SU-DHL-6 (cell line): ENCODE measurements around the gene CKMT2.

Experiments used
- EZH2phosphoT487 ChIP-seq: fragments of 200-600 bp; sonication (generic), shearing (Covaris generic); conservative IDR thresholded peaks from 2 replicates; pipeline ENCODE4 v1.6.1; 2018; ENCODE audit warnings: mild to moderate bottlenecking, antibody characterized with exemption, low read length, moderate library complexity, mixed read lengths
- TF ChIP-seq, protein P1 (sequence below): fragments of 200-600 bp; sonication (generic); IDR thresholded peaks from one replicate; pipeline ENCODE4 v1.5.1; 2017; ENCODE audit warnings: antibody characterized with exemption, mild to moderate bottlenecking, low read length, moderate library complexity; ENCODE audit not compliant: insufficient read depth, poor library complexity, severe bottlenecking

DNA sequence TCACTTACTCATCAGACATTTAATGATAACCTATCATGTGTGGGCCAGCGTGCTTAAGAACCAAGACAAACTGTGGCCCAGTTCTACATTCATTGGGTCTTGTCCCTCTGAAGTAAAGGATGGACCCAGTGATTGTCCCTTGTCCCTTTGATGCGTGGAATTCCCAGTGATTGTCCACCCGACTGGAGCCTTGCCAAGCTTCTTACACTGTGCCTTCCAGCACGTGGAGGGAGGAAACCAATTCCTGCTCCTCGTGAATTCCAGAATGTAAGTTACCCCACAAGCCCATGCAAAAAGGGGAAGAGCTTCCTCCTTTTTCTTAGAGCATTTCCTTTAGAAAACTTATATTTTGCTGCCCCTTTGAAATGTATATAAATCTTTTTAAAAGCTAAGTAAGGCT is 7.9 kb downstream of the CKMT2 start:
- TF ChIP-seq, protein P1, sequence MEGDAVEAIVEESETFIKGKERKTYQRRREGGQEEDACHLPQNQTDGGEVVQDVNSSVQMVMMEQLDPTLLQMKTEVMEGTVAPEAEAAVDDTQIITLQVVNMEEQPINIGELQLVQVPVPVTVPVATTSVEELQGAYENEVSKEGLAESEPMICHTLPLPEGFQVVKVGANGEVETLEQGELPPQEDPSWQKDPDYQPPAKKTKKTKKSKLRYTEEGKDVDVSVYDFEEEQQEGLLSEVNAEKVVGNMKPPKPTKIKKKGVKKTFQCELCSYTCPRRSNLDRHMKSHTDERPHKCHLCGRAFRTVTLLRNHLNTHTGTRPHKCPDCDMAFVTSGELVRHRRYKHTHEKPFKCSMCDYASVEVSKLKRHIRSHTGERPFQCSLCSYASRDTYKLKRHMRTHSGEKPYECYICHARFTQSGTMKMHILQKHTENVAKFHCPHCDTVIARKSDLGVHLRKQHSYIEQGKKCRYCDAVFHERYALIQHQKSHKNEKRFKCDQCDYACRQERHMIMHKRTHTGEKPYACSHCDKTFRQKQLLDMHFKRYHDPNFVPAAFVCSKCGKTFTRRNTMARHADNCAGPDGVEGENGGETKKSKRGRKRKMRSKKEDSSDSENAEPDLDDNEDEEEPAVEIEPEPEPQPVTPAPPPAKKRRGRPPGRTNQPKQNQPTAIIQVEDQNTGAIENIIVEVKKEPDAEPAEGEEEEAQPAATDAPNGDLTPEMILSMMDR, result no peak
- TF ChIP-seq EZH2phosphoT487, result no peak
